ENCODE measurements around the gene BAMBI. TPM values are rescaled to one million over a fixed set of nuclear protein-coding genes. Genes with fewer than 3 reads are reported as not detected.

Gene BAMBI
- polyA plus RNA-seq, 1 donor from 2014 or later: 0.54 TPM

DNA sequence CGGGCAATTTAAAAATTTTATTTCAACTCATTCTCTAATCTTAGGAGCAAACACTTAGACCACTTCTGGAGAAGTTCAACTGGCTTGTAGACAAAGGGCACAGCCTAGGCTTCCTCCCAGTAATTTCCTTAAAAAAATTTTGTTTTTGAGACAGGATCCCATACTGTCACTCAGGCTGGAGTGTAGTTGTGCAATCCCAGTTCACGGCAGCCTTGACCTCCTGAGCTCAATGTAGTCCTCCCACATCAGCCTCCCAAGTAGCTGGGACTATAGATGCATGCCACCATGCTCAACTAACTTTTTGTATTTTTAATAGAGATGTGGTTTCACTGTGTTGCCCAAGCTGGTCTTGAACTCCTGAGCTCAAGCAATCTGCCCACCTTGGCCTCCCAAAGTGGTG lies 38.4 kb downstream of the BAMBI start:
- Histone ChIP-seq H3K4me3 (ENCODE audit: low read length) (no peak overlapping the region), H3K9me3 (ENCODE audit: low read length) (no peaks in the 10 kb centered on the region), H2AFZ (ENCODE audit: low read depth, low read length) (no peak overlapping the region), H3K4me2 (ENCODE audit: low read length) (no peak overlapping the region), H3K36me3 (ENCODE audit: insufficient read depth, low read length) (no peaks in the 10 kb centered on the region), H3F3A (ENCODE audit: insufficient read depth, low read length, poor library complexity, severe bottlenecking) (no peaks in the 10 kb centered on the region), H4K20me1 (ENCODE audit: insufficient read depth) (no peaks in the 10 kb centered on the region), H3K27me3 (ENCODE audit: insufficient read depth, low read depth, low read length) (peaks cover 2% of the 10 kb centered on the region), H3K27ac (ENCODE audit: low read length) (no peak overlapping the region), H3K9me2 (ENCODE audit: insufficient read depth, low read length) (no peaks in the 10 kb centered on the region), H3K79me2 (replicated peaks; ENCODE audit: insufficient read depth, low read length) (no peaks in the 10 kb centered on the region), H3K9ac (ENCODE audit: low read length) (no peak overlapping the region)
- TF ChIP-seq TAF1 (IDR thresholded peaks at IDR 0.05; ENCODE audit: low read depth) (no peak), RAD21 (conservative IDR thresholded peaks at IDR 0.05) (no peak), POLR2AphosphoS5 (IDR thresholded peaks at IDR 0.05) (no peak), MXI1 (conservative IDR thresholded peaks at IDR 0.05; ENCODE audit: poor library complexity, severe bottlenecking) (no peak), SMC3 (conservative IDR thresholded peaks at IDR 0.05; ENCODE audit: poor library complexity) (no peak), EP300 (conservative IDR thresholded peaks at IDR 0.05; ENCODE audit: poor library complexity, severe bottlenecking) (no peak), EZH2 (IDR thresholded peaks at IDR 0.05; ENCODE audit: borderline replicate concordance, insufficient read depth, low read length, poor library complexity, severe bottlenecking) (no peak)
- TF ChIP-seq, protein P1, sequence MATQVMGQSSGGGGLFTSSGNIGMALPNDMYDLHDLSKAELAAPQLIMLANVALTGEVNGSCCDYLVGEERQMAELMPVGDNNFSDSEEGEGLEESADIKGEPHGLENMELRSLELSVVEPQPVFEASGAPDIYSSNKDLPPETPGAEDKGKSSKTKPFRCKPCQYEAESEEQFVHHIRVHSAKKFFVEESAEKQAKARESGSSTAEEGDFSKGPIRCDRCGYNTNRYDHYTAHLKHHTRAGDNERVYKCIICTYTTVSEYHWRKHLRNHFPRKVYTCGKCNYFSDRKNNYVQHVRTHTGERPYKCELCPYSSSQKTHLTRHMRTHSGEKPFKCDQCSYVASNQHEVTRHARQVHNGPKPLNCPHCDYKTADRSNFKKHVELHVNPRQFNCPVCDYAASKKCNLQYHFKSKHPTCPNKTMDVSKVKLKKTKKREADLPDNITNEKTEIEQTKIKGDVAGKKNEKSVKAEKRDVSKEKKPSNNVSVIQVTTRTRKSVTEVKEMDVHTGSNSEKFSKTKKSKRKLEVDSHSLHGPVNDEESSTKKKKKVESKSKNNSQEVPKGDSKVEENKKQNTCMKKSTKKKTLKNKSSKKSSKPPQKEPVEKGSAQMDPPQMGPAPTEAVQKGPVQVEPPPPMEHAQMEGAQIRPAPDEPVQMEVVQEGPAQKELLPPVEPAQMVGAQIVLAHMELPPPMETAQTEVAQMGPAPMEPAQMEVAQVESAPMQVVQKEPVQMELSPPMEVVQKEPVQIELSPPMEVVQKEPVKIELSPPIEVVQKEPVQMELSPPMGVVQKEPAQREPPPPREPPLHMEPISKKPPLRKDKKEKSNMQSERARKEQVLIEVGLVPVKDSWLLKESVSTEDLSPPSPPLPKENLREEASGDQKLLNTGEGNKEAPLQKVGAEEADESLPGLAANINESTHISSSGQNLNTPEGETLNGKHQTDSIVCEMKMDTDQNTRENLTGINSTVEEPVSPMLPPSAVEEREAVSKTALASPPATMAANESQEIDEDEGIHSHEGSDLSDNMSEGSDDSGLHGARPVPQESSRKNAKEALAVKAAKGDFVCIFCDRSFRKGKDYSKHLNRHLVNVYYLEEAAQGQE (IDR thresholded peaks at IDR 0.05; ENCODE audit: borderline replicate concordance): no peak
- TF ChIP-seq, protein P2, sequence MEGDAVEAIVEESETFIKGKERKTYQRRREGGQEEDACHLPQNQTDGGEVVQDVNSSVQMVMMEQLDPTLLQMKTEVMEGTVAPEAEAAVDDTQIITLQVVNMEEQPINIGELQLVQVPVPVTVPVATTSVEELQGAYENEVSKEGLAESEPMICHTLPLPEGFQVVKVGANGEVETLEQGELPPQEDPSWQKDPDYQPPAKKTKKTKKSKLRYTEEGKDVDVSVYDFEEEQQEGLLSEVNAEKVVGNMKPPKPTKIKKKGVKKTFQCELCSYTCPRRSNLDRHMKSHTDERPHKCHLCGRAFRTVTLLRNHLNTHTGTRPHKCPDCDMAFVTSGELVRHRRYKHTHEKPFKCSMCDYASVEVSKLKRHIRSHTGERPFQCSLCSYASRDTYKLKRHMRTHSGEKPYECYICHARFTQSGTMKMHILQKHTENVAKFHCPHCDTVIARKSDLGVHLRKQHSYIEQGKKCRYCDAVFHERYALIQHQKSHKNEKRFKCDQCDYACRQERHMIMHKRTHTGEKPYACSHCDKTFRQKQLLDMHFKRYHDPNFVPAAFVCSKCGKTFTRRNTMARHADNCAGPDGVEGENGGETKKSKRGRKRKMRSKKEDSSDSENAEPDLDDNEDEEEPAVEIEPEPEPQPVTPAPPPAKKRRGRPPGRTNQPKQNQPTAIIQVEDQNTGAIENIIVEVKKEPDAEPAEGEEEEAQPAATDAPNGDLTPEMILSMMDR (IDR thresholded peaks at IDR 0.05; ENCODE audit: poor library complexity, severe bottlenecking): no peak

DNA sequence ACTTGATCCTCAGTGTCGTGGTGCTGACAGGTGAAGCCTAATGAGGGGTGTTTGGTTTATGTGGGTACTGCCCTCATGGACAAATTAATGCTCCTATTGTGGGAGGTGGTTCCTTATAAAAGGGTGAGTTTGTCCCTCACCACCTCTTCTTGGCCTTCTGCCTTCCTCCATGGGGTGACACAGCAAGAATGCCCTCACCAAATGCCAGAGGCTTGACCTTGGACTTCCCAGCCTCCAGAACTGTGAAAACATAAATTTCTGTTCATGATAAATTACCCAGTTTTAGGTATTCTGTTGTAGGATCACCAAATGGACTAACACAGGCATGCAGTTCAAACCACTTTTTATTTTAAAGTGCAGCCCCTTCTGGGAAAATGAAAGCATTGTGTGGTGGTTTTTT lies 39.4 kb downstream of the BAMBI start:
- Histone ChIP-seq H3K9ac (ENCODE audit: low read length) (no peak overlapping the region), H4K20me1 (ENCODE audit: insufficient read depth) (no peaks in the 10 kb centered on the region), H3F3A (ENCODE audit: insufficient read depth, low read length, poor library complexity, severe bottlenecking) (no peaks in the 10 kb centered on the region), H3K4me3 (ENCODE audit: low read length) (no peak overlapping the region), H3K27ac (ENCODE audit: low read length) (no peak overlapping the region), H3K9me2 (ENCODE audit: insufficient read depth, low read length) (no peaks in the 10 kb centered on the region), H3K36me3 (ENCODE audit: insufficient read depth, low read length) (no peaks in the 10 kb centered on the region), H3K9me3 (ENCODE audit: low read length) (no peaks in the 10 kb centered on the region), H2AFZ (ENCODE audit: low read depth, low read length) (no peak overlapping the region), H3K27me3 (ENCODE audit: insufficient read depth, low read depth, low read length) (peaks cover 12% of the 10 kb centered on the region), H3K4me2 (ENCODE audit: low read length) (no peak overlapping the region), H3K79me2 (replicated peaks; ENCODE audit: insufficient read depth, low read length) (no peaks in the 10 kb centered on the region)
- no peak for TF ChIP-seq TAF1 (IDR thresholded peaks at IDR 0.05; ENCODE audit: low read depth)
- TF ChIP-seq, protein P2 (IDR thresholded peaks at IDR 0.05; ENCODE audit: poor library complexity, severe bottlenecking): no peak
- TF ChIP-seq EZH2 (IDR thresholded peaks at IDR 0.05; ENCODE audit: borderline replicate concordance, insufficient read depth, low read length, poor library complexity, severe bottlenecking): no peak
- no peak for TF ChIP-seq SMC3 (conservative IDR thresholded peaks at IDR 0.05; ENCODE audit: poor library complexity)
